GM18870 (cell line): ENCODE results near the gene ASCC1.

Experiments
- ATAC-seq: cut with Tn5 transposase; IDR thresholded peaks from one replicate; pipeline ENCODE4 v1.9.1; 2021; ENCODE audit warnings: moderate library complexity; ENCODE audit not compliant: unreplicated experiment

Gene ASCC1

GRCh38 chr10:72086466-72087391, 129.3 kb downstream of the ASCC1 start:
- ATAC-seq, result no peak

GRCh38 chr10:72085864-72086465, 130.1 kb downstream of the ASCC1 start:
- no peak for ATAC-seq

GRCh38 chr10:72085166-72085565, 130.9 kb downstream of the ASCC1 start:
- no peak for ATAC-seq

GRCh38 chr10:72083790-72084459, 132.2 kb downstream of the ASCC1 start:
- ATAC-seq, result no peak

- ATAC-seq, result no peak
Measured at GRCh38 chr10:72082856-72083789, 133.0 kb downstream of the ASCC1 start.

GRCh38 chr10:72081772-72082590, 134.1 kb downstream of the ASCC1 start:
- ATAC-seq, result no peak

GRCh38 chr10:72081210-72081609, 134.9 kb downstream of the ASCC1 start:
- no peak for ATAC-seq

- ATAC-seq, result no peak
Measured at GRCh38 chr10:72080042-72080975, 135.8 kb downstream of the ASCC1 start.

GRCh38 chr10:72079356-72079755, 136.7 kb downstream of the ASCC1 start:
- no peak for ATAC-seq

- ATAC-seq, result no peak
Measured at GRCh38 chr10:72077275-72077990, 138.6 kb downstream of the ASCC1 start.

- ATAC-seq, result no peak
Measured at GRCh38 chr10:72076756-72077155, 139.3 kb downstream of the ASCC1 start.

GRCh38 chr10:72075376-72076115, 140.5 kb downstream of the ASCC1 start:
- ATAC-seq, result no peak

GRCh38 chr10:72074574-72075375, 141.3 kb downstream of the ASCC1 start:
- ATAC-seq, result no peak

- ATAC-seq, result no peak
Measured at GRCh38 chr10:72073708-72074573, 142.1 kb downstream of the ASCC1 start.

GRCh38 chr10:72072639-72073038, 143.4 kb downstream of the ASCC1 start:
- no peak for ATAC-seq

- ATAC-seq, result no peak
Measured at GRCh38 chr10:72072046-72072445, 144.0 kb downstream of the ASCC1 start.
